Erythroblast (primary cell): ENCODE measurements around the gene SOX5.

ENCODE experiments used
- GATA1 ChIP-seq: IDR thresholded peaks from 2 replicates; pipeline ENCODE4 v1.6.1; 2011; ENCODE audit warnings: low read depth, mild to moderate bottlenecking, control low read depth, low read length, moderate library complexity
- POLR2A ChIP-seq: IDR thresholded peaks from 2 replicates; pipeline ENCODE4 v1.6.1; 2011; ENCODE audit warnings: mild to moderate bottlenecking, low read length

DNA sequence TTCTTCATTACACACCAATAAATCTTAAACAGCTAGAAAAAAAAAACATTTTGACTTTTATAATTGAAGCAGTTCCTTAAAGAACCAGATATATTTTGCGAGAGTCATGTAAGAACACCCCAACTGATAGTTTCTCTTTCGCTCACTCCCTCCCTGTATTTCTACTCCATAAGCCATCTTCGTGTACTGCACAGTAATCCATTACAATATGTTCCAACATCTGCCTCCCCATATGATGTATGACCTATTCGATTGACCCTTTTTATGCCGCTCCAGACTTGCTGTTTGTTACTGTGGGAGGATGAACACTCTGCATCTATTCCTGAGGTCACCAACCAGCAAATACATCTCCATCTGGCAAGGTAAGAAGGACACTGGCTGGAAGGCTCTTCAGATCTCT, 331.7 kb downstream of the SOX5 start:
- TF ChIP-seq POLR2A (no peak), GATA1 (no peak)
